GM19043 (cell line): ENCODE results near the gene CSNK1A1.
"Not testable (repeated sequence)": the region's sequence is repeated elsewhere in the genome, so short reads cannot be mapped to it uniquely, and the experiment has no call there.

Experiments
- ATAC-seq: cut with Tn5 transposase; IDR thresholded peaks from one replicate; pipeline ENCODE4 v1.9.1; 2021; ENCODE audit warnings: low read depth; ENCODE audit not compliant: unreplicated experiment

The CSNK1A1 gene

DNA sequence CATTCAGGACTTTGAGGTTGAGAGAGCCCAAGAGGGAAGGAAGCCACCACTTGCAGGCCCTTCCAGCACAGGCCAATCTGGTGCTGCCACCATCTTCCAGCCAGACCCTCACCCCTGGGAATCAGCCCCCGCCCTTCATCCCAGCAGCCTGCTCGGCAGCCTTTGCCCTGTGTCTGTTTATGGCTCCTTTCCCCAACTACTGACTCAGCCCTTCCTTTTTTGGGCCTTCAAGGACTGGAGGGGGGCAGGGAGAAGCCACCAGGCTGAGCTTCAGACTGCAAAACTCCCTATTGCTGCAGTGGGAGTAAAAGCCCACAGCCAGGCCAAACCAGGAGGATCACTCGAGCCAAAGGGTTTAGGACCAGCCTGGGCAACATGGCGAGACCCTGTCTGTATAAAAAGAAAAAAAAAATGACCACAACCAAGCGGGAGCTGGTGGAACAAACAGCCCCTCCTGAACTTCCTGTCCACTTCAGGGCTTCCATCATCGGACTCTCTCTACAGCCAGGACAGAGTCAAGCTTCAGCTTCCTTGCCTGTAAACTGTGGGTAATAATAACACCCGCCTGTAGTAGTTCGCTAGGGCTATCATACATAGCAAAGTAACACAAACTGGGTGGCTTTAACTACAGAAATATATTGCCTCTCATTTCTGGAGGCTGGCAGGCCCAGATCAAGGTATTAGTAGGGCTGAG is 86.3 kb downstream of the CSNK1A1 start:
- no peak for ATAC-seq

DNA sequence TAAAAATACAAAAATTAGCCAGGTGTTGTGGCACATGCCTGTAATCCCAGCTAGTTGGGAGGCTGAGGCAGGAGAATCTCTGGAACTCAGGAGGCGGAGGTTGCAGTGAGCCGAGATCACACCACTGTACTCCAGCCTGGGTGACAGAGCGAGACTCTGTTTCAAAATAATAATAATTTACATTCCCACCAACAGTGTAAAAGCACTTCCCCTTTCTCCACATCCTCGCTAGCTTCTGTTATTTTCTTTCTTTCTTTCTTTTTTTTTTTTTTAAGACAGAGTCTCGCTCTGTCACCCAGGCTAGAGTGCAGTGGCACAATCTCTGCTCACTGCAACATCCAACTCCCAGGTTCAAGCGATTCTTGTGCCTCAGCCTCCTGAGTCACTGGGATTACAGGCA is 89.3 kb downstream of the CSNK1A1 start:
- not testable (repeated sequence) for ATAC-seq

DNA sequence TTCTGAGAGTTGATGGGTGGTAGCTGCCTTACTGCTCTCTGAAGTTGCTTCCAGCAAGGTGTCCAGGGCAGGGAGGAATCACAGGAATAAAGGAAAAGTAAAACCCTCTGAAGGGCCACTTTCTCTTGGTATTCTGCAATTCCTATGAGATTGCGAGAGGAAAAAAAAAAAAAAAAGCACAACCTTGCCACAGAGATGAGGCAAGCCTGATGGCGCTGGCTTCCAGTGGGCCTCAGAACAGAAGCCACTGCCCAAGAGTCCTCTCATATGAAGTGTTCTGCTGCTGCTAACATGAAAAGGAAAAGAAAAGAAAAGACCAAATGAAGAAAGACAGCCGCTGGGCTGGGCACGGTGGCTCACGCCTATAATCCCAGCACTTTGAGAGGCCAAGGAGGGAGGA is 91.3 kb downstream of the CSNK1A1 start:
- ATAC-seq: no peak

DNA sequence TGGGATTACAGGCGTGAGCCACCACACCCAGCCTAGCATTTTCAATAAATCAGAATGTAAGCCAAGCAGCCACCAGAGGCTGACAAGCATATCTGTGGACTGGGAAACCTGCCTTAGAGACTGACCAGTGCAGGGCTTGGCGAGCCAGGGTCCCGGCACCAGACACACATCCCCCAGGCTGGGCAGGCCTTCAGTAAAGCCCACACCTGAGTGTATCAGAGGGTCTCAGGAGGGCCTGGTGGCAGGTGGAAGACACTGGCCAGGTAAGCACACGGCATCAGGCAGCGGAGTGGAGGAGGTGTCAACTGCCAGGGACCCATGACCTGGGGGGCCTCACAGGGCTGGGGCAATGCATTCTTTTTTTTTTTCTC is 93.9 kb downstream of the CSNK1A1 start:
- ATAC-seq: no peak

DNA sequence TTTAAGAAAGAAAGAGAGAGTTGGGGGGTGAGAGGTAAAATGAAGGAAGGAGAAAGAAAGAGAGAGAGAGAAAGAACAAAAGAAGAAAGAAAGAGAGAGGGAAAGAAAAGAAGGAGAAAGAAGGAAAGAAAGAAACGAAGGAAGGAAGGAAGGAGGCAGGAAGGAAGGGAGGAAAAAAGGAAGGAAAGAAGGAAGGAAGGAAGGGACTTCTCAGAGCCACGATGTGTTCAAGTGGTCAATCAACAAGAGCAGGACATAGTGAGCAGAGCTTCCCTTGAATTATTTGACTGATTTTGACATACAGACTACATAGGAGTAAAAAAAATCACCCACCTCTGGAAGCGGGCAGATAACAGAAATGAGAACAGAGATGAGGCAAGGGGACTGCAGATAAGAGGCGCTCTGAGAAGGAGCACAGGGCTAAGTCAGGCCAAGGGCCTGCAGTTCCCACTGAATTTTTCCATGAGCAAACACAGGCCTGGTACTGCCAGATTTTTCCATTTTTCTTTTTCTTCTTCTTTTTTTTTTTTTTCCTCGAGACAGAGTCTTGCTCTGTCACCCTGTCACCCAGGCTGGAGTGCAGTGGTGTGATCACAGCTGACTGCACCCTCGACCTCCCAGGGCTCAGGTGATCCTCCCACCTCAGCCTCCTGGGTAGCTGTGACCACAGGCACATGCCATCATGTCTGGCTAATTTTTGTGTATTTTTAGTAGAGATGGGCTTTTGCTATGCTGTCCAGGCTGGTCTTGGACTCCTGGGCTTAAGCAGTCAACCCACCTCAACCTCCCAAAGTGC is 94.4 kb downstream of the CSNK1A1 start:
- no peak for ATAC-seq

DNA sequence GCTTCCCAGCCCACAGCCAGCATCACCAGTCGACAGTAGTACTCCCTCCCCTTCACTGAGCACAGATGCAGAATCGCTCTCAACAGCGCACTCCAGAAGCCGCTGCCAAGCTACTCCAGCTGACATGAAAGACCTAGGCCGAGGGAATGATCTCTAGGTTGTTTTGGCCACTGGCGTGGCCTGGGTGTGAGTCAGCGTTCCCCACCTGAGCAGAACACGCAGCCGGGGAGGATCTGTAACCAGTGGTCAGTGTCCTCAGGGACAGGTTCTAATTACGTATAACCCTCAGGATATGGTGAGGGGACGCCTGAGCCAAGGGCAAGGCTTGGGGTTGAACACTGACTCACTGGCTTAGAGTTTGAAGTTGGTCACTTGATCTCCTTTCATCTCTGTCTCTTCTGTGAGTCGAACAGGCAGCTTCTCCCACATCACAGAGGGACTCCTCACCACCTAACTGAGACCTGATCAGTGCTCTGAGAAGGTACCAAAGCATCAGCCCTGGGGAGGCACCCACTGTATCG is 95.3 kb downstream of the CSNK1A1 start:
- no peak for ATAC-seq

DNA sequence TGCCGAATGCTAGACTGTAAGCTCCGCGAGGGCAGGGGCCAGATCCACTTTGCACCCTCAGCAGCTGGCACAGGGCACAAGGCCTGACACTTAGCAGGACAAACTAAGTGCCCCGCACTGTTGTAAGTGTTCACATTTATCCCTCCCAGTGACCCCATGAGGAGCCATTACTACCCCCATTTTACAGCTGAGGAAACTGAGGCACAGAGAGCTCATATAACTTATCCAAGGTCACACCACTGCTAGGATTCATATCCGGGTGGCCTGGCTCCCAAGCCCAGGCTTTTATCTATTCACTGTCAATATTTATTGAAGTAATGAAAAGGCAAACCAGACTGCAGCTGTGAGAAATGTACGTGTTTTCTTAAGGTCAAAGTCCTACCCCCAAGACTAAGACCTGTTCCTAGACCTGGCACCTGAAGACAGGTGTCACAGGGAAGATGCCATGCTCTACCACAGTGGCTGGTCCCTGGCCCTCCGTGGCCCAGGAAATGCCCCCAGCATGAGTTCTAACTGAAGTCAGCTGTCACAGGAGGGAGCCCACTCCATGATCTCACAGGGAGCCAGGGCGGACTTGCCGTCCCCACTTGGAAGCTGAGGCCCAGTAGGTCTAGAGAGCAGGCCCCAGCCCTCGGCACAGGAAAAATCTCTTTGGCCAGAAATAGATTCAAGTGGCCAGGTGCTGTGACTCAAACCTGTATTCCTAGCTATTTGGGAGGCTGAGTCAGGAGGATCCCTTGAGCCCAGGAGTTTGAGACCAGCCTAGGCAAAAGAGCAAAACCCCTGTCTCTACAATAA is 97.4 kb downstream of the CSNK1A1 start:
- ATAC-seq: no peak

DNA sequence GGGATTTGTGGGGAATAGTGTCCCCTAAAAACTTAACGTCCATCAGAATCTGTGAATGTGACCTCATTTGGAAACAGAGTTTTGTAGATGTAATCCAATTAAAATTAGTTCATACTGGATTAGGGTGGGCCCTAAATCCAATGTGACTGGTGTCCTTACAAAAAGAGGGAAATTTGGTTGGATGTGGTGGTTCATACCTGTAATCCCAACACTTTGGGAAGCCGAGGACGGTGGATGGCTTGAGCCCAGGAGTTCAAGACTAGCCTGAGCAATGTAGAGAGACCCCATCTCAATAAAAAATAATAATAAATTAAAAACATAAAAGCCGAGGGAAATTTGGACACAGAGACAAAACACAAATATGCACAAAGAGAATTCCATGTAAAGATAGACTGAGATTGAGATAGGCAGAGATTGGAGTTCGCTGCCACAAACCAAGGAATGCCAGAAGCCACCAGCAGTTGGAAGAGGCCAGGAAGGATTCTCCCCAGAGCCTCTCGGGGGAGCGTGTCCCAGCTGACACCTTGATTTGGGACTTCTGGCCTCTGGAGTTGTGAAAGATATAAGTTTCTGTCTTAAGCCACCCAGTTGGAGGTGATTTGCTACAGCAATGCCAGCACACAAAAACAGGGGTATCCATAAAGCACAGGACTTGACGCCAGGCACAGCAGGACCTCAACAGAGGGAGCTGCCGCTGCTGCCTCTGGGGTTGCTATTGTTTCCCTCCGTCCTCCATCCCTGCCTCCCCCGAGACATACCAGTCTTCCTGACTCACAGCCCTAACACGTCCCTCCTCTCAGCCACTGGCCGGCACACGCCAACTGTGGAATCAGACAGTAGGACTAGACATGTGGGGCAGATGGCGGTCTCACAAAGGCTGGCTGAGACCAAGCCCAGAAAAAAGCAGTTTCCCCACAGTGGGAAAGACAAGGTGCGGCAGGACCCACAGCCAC is 98.3 kb downstream of the CSNK1A1 start:
- ATAC-seq: no peak

DNA sequence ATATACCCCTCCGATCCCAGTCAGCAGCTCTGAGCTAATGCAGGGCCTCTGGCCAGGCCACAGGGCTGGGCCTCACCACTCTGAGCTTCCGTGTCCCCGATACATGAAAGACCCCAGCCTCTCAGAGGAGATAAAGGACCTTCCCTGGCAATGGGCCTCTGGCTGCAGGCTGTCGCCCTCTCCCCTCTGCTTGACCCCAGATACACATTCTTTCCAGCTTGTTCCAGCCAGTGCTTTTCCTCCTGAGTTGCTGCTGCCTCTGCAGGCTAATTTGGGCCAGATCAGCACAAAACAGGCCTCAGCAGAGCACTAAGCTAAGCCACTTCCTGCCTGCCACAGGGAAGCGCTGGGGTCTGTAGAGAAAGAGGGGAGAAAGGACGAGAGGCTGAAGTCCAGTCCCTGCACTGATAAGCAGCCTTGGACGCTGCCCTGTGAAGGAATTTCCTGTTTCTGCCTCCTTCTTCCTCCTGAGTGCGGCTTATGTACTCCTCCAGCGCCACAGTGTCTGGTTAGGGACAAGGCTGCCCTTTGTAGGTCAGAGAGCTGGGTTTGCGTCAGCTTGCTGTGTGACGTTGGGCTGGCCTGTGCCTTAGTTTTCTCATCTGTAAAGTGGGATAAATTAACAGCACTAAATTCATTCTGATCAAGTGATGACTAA is 99.1 kb downstream of the CSNK1A1 start:
- ATAC-seq: no peak

DNA sequence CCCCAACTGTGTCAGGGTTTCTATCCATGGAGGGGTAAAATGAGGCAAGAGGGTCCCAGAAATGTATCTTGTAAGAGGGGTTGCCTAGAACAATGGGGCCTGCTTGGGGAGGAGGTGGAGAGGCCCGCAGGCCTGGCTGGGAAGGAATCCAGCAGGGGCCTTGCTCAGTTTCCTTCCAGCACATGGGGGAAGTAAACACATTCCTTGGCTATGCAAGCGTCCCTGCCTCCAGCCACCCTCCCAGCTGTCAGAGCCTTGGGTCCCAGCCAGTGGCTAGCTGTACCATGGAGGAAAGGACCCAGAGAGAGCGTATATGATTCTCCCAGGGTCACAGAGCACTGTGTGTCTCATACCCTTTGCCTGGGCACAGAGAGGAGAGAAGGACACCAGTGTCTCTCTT is 101.0 kb downstream of the CSNK1A1 start:
- no peak for ATAC-seq

DNA sequence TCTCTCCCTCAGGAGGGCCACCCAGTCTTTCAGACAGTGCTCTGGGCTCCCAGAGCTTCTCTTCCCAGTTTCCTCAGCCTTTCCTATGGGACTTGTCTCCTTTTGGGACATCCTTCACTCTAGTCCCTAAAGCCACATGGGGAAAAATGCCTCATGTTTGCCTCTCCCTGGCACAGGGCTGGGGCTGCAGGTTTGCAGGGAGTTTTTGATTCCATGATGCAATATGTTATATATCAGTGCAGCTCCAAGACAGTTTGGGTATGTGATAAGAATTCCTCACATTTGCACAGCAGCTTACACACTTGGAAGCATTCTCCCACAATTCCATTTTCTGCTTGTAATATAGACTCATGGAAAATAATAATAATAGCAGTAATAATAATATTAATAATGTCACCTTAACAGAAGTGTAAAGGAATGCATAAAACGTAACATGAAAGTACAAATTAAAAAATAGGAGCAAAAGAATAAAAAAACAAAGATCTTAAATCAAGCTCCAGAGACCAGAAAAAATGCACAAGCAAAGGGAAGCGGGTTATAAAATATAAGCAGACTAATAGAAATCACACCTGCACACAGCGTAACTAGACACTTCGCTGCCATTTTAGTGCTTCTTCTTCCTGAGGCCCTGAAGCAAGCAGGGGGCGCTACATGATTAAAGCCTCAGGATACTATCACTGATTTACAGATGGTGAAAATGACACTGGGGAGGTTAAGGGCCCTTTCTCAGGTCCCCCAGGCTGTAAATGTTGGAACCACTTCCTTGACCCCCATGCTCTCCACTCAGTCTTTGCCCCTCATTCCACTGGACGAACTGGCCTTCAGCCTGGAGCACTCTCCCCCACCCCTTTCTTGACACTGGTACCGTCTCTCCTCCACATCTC is 102.2 kb downstream of the CSNK1A1 start:
- no peak for ATAC-seq

DNA sequence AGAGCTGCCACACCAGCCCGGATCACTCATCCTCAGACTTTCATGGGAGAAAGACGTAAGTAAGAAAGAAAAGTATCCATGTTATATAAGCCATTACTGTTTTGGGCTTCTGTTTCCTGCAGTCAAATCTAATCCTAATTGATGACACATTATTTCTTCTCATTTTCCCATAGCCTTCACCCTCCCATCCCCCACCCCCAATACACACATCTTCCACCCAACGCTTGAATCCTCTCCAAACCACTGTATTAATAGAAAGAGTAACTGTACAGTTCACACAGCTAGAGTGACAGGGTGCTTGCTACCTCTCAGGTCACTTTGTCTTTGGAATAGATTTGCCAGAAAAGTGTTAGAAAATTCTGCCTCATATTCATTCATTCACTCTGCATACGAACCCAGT is 102.8 kb downstream of the CSNK1A1 start:
- no peak for ATAC-seq

DNA sequence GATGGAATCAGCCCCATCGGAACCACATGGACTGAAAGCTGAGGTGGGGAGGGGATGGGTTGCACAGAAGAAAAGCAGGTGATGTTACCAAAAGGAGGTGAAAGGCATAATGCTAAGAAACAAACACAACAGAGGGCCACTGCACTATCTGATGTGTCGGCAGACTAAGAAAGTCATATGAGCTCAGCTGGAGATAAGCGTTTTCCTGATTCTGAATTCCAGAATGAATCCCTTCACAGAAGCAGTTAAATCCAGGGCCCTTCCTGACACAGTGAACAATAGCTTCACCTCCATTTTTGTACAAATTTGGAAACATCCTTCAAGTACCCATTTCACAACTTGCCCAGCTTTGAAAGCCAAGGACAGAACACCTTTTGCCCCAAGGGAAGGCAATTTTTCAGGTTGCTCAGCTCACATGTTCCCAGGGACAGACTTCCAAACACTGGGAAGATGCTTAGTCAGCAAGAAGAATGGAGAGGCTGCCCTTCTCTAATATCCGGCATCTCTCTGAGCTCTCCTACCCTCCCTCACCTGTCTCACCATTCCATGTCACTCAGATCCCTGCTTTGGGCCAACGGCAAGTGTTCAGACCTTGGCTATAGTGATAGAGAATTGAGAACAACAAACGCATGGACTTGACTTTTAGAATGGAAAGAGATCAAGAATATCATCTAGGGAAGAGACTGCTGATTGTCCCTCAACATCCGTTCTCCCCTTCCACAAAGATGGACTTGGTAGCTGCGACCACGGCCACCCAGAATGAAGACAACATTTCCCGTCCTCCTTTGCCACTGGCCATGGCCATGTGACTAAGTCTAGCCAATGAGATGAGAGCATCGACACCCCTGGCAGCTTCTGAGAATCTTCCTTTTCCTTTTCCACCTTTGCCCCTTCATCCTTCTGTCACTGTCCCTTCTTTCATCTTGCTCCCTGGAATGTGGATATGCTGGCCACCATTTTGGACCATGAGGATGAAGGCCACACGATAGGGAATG is 103.6 kb downstream of the CSNK1A1 start:
- ATAC-seq: no peak

DNA sequence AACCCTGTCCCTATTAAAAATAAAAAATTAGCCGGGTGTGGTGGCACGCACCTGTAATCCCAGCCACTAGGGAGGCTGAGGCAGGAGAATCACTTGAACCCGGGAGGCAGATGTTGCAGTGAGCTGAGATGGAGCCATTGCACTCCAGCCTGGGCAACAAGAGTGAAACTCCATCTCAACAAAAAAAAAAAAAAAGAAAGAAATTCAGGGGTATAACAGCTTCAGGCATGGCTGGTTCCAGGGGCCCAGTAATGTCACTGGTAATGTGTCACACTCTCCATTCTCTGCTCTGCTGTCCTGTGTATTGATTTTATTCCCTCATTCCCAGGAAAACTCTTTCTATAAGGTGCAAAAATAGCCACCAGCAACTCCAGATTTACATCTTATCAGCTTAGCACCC is 104.4 kb downstream of the CSNK1A1 start:
- not testable (repeated sequence) for ATAC-seq

DNA sequence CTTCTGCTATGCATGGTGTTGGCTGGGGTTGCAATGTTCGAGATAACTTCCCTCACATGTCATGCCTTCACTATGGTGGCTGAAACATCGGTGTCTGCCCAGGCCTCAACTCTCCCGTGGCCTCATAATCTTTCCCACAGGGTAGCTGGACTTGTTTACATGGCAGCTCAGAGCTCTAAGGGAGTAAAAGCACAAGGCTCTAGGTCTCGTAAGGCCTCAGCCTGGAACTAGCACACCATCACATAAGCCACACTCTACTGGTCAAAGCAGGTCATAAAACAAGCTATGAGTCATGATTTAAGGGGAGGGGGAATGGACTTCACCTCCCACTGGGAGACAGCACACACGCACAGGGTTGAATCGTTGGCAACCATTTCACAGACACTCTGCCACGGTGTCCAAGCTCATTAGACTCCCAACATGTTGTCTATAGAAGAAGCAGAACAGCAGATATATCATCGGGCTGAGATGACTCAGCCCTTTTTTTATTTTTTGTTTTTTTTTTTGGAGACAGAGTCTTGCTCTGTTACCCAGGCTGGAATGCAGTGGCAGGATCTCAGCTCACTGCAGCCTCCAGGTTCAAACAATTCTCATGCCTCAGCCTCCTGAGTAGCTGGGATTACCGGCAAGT is 105.4 kb downstream of the CSNK1A1 start:
- ATAC-seq: no peak

DNA sequence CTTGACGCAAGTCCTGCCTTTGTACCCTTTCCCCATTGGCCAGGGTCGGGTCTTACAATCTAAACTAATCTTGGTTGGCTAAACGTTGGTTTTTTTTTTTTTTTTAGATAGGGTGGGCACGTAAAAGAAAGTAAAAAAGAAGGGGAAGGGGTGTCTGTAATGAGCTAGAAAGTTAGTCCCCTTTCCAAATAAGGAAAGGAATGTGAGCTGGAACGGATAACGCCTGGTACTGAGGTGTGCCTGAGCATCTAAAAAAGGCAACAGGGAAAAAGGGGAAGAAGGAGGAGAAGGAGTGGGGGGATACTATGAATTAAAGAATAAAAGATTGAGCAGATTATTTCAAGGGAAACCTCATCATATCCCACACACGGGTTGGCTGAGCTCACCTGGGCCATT is 105.9 kb downstream of the CSNK1A1 start:
- ATAC-seq: no peak

DNA sequence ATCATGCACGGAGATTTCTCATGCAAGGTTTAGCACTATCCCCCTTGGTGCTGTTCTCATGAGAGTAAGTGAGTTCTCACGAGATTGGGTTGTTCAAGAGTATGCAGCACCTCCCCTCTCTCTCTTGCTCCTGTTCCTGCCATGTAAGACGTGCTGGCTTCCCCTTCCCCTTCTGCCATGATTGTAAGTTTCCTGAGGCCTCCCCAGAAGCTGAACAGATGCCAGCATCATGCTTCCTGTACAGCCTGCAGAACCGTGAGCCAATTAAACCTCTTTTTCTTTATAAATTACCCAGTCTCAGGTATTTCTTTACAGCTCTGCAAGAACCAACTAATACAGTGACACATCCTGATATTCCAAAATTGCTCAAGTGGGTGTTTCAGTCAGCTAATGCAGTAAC is 106.8 kb downstream of the CSNK1A1 start:
- ATAC-seq: not testable (repeated sequence)
